ENCODE results near the gene POLR1A.

GRCh38 chr2:86022661-86023365, 82.9 kb downstream of the POLR1A start:
- TF ChIP-seq, protein P1, sequence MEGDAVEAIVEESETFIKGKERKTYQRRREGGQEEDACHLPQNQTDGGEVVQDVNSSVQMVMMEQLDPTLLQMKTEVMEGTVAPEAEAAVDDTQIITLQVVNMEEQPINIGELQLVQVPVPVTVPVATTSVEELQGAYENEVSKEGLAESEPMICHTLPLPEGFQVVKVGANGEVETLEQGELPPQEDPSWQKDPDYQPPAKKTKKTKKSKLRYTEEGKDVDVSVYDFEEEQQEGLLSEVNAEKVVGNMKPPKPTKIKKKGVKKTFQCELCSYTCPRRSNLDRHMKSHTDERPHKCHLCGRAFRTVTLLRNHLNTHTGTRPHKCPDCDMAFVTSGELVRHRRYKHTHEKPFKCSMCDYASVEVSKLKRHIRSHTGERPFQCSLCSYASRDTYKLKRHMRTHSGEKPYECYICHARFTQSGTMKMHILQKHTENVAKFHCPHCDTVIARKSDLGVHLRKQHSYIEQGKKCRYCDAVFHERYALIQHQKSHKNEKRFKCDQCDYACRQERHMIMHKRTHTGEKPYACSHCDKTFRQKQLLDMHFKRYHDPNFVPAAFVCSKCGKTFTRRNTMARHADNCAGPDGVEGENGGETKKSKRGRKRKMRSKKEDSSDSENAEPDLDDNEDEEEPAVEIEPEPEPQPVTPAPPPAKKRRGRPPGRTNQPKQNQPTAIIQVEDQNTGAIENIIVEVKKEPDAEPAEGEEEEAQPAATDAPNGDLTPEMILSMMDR (IDR thresholded peaks at IDR 0.05) = no peak
- TF ChIP-seq EZH2 (IDR thresholded peaks at IDR 0.05) = no peak
